Right lobe of liver (tissue), 6 donors: ENCODE results near the gene INSRR. TPM values are rescaled to one million over a fixed set of nuclear protein-coding genes. Genes with fewer than 3 reads are reported as not detected.

Experiments
- ATAC-seq, 4 donors: fragments of 200-7000 bp; cut with Tn5 transposase; one replicate each; pipeline ENCODE4 v1.9.1; 2020; ENCODE audit warnings: mild to moderate bottlenecking in 4 of 4, moderate library complexity in 4 of 4
- DNase-seq, 3 donors: peaks; one replicate each; pipeline ENCODE4 v3.0.0-alpha.2; 2020
- H3K27ac ChIP-seq, 3 donors: fragments of 200-600 bp; one replicate each; pipeline ENCODE4 v1.8.0; 2022
- H3K27me3 ChIP-seq, 2 donors: fragments of 200-600 bp; one replicate each; pipeline ENCODE4 v1.8.0; 2022
- H3K36me3 ChIP-seq, 4 donors: fragments of 200-600 bp; sonication (generic) in 1 of 4; one replicate each; pipeline versions ENCODE4 v1.5.1 to v1.8.0; 2017 to 2022; ENCODE audit warnings: control low read depth in 1 of 4
- H3K4me1 ChIP-seq, 4 donors: fragments of 200-600 bp; sonication (generic) in 1 of 4; one replicate each; pipeline versions ENCODE4 v1.5.1 to v1.8.0; 2017 to 2022; ENCODE audit warnings: control low read depth in 1 of 4
- H3K4me3 ChIP-seq, 3 donors: fragments of 200-600 bp; one replicate each; pipeline ENCODE4 v1.8.0; 2022
- H3K9me3 ChIP-seq, 4 donors: fragments of 200-600 bp; sonication (generic) in 1 of 4; one replicate each; pipeline versions ENCODE4 v1.5.1 to v1.8.0; 2017 to 2022; ENCODE audit warnings: control low read depth in 1 of 4
- POLR2A ChIP-seq: fragments of 450-650 bp; IDR thresholded peaks from one replicate; pipeline ENCODE4 v1.6.1; 2017; ENCODE audit warnings: antibody characterized with exemption, mild to moderate bottlenecking
- WGBS: methylation state at CpG from one replicate; pipeline ENCODE4 v1.1.6; 2018; ENCODE audit warnings: low coverage, low lambda C conversion rate; ENCODE audit not compliant: insufficient coverage; ENCODE audit errors: missing lambda C conversion rate; 5-methylcytosine and 5-hydroxymethylcytosine counted together
- intact Hi-C, 2 donors: fragments of 100-400 bp; cut with DNase I; formaldehyde crosslinking; loops; one replicate each; pipeline versions ENCODE4 v1.11.2 to v1.14.1; 2022
- total RNA-seq, 6 experiments: library from RNA; depleted of rRNA in 2 of 6; stranded (reverse); fragments of >200 nt in 2 of 6; fragmentation: NEBNext Ultra II Directional in 3 of 6; extraction: Animal tissue kit (Norgen Biotek cat#: 25700) in 3 of 6; gene quantifications; one replicate each; pipeline versions ENCODE4 v1.1.0 to v1.2.4, GENCODE V29; 2016 to 2023
- TF ChIP-seq, protein P1 (sequence below), 4 donors: fragments of 200-600 bp in 3 of 4; fragments of 450-650 bp in 1 of 4; IDR thresholded peaks; one replicate each; pipeline versions ENCODE4 v1.5.1 to v1.8.0; 2016 to 2022; ENCODE audit warnings: antibody characterized with exemption in 4 of 4, mild to moderate bottlenecking in 2 of 4
- donor health status: DM: no; HTN: yes; CAD: no.
- donor health status: DM: no; HTN: no; CAD: no.
- donor health status: DM: no; HTN: no; CAD: no.
- donor health status: DM: no; HTN: yes; CAD: no.
- donor health status: DM: no; HTN: yes; CAD: no.

Gene INSRR
- total RNA-seq, 6 experiments from 2014 or later = not detected

DNA sequence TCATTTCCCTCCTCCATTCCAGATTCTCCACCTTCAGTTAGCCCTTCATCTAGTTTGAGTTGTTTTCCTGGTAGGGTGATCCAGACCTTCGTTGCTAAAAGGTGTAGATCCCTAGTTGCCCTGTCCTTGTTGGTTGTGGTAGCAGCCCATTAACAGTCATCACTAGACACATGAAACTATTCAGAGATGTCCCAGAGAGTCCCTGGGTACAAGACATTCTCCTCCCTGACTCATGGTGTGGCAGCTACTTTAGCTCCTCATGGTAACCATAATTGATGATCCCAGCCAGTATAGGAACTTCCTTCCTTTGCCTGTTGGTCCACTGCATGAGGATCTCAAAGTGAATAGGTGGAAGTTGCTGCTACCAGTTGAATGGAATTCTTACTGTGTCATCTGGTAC is 36.2 kb downstream of the INSRR start:
- intact Hi-C loops = no loop called here
- H3K36me3 ChIP-seq = no peaks in the 10 kb centered on the region
- WGBS = 38% methylated on average over 1 of the region's 1 CpG
- TF ChIP-seq, protein P1, sequence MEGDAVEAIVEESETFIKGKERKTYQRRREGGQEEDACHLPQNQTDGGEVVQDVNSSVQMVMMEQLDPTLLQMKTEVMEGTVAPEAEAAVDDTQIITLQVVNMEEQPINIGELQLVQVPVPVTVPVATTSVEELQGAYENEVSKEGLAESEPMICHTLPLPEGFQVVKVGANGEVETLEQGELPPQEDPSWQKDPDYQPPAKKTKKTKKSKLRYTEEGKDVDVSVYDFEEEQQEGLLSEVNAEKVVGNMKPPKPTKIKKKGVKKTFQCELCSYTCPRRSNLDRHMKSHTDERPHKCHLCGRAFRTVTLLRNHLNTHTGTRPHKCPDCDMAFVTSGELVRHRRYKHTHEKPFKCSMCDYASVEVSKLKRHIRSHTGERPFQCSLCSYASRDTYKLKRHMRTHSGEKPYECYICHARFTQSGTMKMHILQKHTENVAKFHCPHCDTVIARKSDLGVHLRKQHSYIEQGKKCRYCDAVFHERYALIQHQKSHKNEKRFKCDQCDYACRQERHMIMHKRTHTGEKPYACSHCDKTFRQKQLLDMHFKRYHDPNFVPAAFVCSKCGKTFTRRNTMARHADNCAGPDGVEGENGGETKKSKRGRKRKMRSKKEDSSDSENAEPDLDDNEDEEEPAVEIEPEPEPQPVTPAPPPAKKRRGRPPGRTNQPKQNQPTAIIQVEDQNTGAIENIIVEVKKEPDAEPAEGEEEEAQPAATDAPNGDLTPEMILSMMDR (IDR thresholded peaks at IDR 0.05) = no peak
- TF ChIP-seq POLR2A = no peak
- ATAC-seq (no peak), DNase-seq (no peak)
- no peak overlapping the region for H3K27ac ChIP-seq
- no peaks in the 10 kb centered on the region for H3K27me3 ChIP-seq
- H3K4me1 ChIP-seq = no peaks in the 10 kb centered on the region
- no peaks in the 10 kb centered on the region for H3K9me3 ChIP-seq
- no peak overlapping the region for H3K4me3 ChIP-seq

DNA sequence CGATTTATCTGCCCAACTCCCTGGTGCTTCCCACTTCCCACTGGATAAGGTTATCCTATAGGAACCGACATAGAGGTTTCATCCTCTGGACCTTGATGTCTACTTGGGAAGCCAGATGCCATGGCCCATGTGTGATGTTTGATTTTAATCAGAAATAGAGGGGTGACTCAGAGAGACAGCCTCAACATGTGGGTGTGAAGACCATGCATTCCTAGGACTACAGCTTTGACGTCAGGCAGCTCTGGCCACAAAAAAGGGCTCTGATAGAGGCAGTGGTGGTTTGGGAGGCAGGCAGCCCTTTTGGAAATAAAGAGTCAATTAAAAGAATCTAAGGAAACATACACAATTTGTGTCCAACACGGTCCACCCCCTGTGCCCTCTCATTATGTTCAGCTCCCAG is 37.1 kb downstream of the INSRR start:
- intact Hi-C loops = no loop called here
- no peak for ATAC-seq
- WGBS = 32% methylated on average over 2 of the region's 4 CpGs
- no peak for DNase-seq
- Histone ChIP-seq H3K4me3 (no peak overlapping the region), H3K27ac (no peak overlapping the region), H3K4me1 (no peaks in the 10 kb centered on the region), H3K36me3 (no peaks in the 10 kb centered on the region), H3K27me3 (no peaks in the 10 kb centered on the region), H3K9me3 (no peaks in the 10 kb centered on the region)
- TF ChIP-seq, protein P1 (IDR thresholded peaks at IDR 0.05) = no peak
- no peak for TF ChIP-seq POLR2A

DNA sequence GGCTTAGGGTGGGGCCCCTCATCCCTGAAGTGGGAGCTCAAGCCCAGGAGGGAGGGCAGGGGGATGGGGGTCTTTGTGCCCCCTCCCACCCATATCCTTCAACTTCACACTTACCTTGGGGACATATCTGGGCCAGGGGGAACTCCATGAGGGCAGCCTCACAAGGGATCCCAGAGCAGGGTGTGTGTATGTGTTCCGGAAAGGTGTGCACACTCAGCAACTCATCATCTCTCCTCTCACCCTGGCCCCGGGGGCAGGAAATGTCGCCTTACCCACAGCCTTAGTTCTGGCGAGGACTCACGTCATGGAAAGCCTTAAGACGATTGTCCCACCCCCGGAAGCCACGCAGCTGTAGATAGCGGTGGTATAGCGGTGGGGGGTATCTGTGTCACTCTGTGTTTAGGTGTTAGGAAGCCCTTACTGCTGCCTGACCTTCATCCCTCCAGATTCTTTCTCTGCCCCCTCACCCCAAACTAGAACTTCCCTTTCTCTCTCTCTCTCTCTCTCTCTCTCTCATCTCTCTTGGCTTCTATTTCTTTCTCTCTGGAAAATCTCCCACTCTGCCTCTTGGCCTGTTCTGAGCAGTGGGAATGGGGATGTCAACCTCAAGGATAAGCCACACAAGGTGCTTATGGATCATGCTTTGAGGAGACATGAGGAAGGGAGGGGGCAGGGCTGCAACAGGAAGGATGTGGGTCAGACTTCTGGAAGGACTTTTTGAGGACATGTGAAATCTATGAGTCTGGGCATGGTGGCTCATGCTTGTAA is 42.2 kb downstream of the INSRR start, which contains the start of gene SH2D2A:
Gene SH2D2A (minus strand): TSS at position 288 of the 768 bp plus-strand sequence. CDS start 140 bp downstream, at position 148.
- TF ChIP-seq POLR2A = peak; percentile 65
- TF ChIP-seq, protein P1 (IDR thresholded peaks at IDR 0.05) = no peak
- no peaks in the 10 kb centered on the region for H3K9me3 ChIP-seq
- peak within 1 kb of the TSS; percentile 58 to 69 (median 63) for H3K27ac ChIP-seq
- whole genome bisulfite sequencing = 21% methylated on average over 5 of the region's 10 CpGs
- no peaks in the 10 kb centered on the region for H3K36me3 ChIP-seq
- intact Hi-C loops = no loop called here
- DNase-seq (peak in 2 of 3 donors; percentile 49 to 56), ATAC-seq (peak; percentile 60 to 66 (median 62))
- no peaks in the 10 kb centered on the region for H3K27me3 ChIP-seq
- peak within 1 kb of the TSS in 1 of 3 donors; percentile 13 for H3K4me3 ChIP-seq
- peaks cover 0 to 11% (median 0%) of the 10 kb centered on the region in 4 donors for H3K4me1 ChIP-seq

DNA sequence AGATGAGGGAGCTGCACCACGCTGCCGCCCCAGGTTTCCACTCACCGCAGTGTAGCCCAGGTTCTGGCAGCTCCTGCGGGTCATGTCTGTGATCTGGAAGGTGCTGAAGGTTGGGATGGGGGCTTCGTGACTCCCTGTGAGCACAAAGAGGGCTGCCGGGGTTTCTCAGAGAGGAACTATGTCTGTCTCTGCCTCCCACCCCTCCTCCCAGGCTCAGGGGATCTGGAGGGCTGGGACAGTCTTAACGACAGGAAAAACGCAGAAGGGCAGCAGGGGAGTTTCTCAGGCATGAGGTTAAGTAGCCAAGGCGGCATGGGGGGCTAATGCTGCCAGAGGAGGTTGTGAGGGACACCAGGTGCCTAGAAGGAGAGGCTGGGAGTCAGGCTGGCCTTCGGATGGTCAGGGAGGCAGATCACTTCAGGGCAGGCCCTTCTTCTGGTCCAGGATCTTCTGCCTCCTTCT is 42.9 kb downstream of the INSRR start:
- Histone ChIP-seq H3K27ac (peak overlapping the region; percentile 58 to 69 (median 63)), H3K4me3 (peak overlapping the region in 1 of 3 donors; percentile 13), H3K36me3 (no peaks in the 10 kb centered on the region), H3K27me3 (no peaks in the 10 kb centered on the region), H3K9me3 (no peaks in the 10 kb centered on the region), H3K4me1 (peaks cover 0 to 11% (median 0%) of the 10 kb centered on the region in 4 donors)
- 49% methylated on average over 5 of the region's 10 CpGs for WGBS
- ATAC-seq = no peak
- TF ChIP-seq, protein P1 (IDR thresholded peaks at IDR 0.05) = no peak
- no peak for TF ChIP-seq POLR2A
- intact Hi-C loops = no loop called here
- no peak for DNase-seq
